NCI-H524 (cell line): Measurements from ENCODE around the gene NECTIN1.
A peak's percentile ranks its signal among the peaks of the same experiment; 100 is the strongest.
"Not testable (repeated sequence)": the region's sequence is repeated elsewhere in the genome, so short reads cannot be mapped to it uniquely, and the experiment has no call there.

Experiments used
- DNase-seq, 2 experiments: peaks; one replicate each; lab custom pipeline; 2025; lab: John Stamatoyannopoulos, UW

The NECTIN1 gene

DNA sequence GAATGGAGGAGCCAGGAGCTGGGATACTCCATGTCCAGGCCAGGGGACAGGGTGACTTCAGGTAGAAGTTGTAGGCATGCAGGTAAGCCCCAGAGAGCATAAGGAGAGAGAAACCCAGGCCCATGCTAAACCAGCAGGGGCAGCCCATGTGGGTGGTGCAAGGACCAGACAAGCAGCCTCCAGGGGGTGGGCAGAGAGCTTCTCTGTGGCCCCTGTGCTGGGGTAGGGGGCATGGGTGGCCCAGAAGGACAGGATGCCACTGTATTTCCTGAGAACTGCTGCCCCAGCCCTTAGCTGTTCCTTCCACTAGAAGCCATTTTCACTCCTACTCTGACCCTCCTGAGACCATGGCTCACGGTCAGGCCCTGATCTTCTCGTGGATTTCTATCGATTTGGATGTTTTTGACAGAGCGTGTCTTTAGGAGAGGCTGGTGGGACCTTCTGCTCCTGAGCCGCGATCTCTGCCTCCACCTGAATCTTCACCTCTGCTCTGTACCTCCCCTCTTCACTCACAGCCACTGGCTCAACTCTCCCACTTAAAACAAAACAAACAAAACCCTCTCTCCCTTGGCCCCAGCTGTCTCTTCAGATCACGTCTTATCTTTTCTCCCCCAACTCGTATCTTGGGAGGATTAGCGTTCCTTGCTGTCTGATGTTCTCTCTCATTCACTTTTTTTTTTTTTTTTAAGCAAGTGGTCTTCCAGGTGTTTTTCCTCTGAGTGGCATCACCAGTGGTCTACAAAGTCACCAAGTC is 112.2 kb downstream of the NECTIN1 start:
- DNase-seq, result peak in 1 of 2 experiments; percentile 58

GRCh38 chr11:119615882-119616196 is 113.2 kb downstream of the NECTIN1 start:
- DNase-seq, result no peak

DNA sequence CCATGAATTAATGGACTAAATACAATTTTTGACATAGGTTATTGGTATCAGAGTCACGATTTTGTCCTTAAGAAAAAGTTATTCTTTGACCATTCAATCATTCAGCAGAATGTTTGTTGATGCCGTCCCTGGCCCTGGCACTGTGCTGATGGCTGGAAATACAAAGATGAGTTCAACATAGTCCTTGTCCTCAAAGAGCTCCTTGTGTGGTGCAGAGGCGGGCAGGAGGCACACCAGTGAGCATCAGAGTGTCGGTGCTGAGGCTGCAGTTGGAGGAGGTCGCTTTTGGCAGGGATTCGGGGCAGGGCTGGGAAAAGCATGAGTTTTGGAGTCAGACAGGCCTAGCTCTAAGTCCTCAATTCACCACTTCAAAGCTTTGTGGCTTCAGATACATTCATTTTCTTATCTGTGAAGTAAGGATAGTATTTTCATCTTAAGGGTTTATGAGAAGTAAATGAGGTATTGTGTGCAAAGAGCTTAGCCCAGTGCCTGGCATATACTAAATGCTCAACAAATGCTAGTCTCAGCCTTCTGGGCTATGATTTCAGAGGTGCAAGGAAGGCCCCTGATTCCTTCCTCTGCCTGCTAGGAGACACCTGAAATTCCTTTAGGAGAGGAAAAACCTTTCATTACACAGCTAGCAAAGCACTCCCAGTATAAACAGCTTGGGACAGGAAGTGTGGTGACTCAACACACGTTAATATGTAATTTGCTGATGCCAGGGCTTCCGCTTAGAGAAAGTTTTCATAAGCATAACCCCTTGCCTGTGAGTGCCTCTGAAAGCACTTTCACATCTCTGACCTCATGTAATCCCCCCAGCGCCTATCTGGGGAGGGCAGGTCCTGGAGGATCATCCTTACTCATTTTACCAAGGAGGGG is 113.8 kb downstream of the NECTIN1 start:
- no peak for DNase-seq

DNA sequence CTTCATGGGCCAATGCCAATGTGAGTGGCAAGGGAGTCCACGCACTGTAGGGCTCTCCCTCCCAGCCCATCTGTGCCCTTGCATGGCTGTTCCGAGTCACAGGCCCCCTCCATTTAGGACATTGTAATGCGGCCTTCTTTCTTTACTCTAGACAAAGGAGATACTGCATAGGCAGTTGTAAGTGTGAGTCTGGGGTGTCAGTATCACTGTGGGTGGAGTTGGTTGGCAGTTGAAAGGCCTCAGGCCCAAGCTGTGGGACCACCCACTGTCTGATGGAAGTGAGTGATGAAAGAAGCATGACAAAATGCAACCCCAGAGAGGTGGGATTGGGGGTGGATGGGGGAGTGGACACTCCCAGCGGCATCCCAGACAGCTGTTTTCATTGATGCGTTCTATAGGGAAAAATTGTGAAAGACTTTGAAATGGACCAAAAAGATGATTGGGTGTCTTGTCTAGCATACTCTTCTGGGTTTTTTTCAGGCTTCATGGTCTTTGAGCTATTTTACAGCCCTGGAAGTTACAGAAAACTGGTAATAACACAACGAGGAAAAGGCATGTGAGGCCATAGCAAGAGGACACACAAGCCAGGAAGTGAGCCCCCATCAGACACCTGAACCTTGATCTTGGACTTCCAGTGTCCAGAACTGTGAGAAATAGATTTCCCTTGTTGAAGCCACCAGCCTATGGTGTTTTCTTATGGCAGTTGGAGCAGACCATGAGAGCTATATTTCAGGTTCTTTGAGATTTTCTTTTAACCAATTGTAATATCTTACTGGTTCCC is 114.6 kb downstream of the NECTIN1 start:
- no peak for DNase-seq

DNA sequence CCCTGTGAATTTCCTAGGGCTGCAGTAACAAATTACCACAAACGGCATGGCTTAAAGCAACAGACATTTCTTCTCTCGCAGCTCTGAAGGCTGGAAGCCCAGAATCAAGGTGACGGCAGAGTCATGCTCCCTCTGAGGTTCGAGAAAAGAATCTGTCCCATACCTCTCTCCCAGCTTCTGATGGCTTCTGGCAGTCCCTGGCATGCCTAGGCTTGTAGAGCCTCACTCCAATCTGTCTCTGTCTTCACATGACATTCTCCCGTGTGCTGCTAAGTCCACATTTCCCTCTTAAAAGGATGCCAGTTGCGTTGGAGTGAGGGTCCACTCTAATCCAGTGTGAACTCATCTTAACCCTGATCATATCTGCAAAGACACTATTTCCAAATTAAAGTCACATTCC is 116.2 kb downstream of the NECTIN1 start:
- peak in 1 of 2 experiments; percentile 17 for DNase-seq

DNA sequence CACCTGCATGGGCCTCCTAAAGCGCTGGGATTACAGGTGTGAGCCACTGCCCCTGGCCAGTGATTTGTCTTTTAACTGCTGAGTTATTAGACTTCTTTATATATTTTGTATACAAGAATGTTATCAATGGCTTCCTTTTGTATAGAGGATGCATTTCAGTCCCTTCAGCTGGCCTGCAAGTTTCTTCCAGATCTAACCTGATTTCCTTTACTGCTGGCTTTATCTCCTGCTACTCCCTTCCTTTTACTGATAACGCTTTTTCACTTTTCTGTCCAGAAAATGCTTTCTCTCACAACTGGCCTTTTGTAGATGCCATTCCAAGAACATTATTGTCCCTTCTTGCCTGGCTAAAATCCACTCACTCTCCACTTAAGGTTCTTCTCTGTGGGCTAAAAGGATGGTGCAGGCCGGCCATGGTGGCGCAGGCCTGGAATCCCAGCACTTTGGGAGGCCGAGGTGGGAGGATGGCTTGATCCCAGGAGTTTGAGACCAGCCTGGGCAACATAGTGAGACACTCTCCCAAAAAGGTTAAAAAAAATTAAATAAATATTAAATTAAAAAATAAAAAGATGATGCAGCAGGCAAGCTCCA is 118.1 kb downstream of the NECTIN1 start:
- DNase-seq, result no peak

- DNase-seq, result peak in 1 of 2 experiments; percentile 77
These were observed 120.2 kb downstream of the NECTIN1 start for GRCh38 chr11:119608781-119609180.

DNA sequence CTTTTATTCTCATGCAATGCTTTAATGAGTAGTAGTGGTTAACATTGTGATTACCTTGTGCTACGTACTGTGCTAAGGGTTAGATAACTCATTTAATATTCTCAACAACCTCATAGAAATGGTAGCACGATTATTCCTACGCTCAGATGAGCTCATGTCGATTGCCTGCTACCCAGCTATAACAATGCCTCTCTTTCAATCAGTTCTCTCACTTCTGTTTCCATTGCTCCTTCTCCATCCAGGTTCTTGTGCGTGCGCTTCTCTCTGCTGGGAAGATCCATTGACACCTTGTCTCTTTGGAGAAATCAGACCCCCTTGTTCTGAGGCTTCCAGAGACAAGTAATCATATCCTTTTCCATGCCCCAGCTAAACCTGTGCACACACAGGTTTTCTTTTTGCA is 120.8 kb downstream of the NECTIN1 start:
- no peak for DNase-seq

- DNase-seq, result no peak
These were observed 121.3 kb downstream of the NECTIN1 start for GRCh38 chr11:119607726-119608125.

DNA sequence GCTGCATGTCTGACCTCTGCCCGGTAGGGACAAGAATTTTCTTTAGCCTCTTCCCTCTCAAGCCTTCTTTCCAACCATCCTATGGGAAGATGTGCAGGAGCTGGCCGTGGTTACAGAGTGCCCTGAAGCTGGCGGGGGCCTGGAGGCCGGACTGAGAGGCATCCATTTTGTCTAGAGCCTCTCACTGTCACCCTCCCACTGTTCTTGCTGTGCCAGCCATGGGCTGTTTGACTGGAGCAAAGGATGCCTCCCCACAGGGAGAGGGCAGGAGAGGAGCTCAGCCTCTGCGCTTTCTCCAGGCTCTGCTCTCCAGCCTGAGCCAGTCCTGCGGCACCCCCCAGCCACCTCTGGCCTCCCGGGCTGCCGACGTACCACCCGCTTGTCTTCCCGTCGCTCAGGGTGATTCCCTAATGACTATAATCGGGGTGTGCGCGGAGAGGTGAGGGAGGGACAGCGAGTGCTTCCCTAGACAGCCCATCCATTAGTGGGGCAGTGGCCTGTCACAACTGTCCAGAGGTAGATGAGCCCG is 123.8 kb downstream of the NECTIN1 start:
- DNase-seq, result no peak

- no peak for DNase-seq
These were observed 126.1 kb downstream of the NECTIN1 start for GRCh38 chr11:119602745-119603373.

GRCh38 chr11:119599864-119600541 is 129.0 kb downstream of the NECTIN1 start:
- DNase-seq, result no peak

GRCh38 chr11:119595941-119596340 is 133.1 kb downstream of the NECTIN1 start:
- DNase-seq, result not testable (repeated sequence)

- DNase-seq, result no peak
These were observed 134.3 kb downstream of the NECTIN1 start for GRCh38 chr11:119594639-119595249.

DNA sequence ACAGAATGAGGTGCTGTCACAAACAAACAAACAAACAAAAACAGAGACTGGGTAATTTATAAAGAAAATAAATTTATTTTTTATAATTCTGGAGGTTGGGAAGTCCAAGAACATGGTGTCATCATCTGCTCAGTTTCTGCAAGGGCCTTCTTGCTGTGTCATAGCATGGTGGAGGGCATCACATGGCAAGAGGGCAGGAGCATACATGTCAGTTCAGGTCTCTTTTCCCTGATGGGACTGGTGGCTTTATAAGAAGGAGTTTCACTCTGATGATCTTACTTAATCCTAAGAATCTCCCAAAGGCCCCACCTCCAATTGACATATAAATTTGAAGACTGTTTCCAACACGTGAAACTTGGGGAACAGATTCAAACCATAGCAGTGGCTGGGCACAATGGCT is 135.7 kb downstream of the NECTIN1 start:
- no peak for DNase-seq

- DNase-seq, result no peak
These were observed 136.4 kb downstream of the NECTIN1 start for GRCh38 chr11:119592642-119593041.

DNA sequence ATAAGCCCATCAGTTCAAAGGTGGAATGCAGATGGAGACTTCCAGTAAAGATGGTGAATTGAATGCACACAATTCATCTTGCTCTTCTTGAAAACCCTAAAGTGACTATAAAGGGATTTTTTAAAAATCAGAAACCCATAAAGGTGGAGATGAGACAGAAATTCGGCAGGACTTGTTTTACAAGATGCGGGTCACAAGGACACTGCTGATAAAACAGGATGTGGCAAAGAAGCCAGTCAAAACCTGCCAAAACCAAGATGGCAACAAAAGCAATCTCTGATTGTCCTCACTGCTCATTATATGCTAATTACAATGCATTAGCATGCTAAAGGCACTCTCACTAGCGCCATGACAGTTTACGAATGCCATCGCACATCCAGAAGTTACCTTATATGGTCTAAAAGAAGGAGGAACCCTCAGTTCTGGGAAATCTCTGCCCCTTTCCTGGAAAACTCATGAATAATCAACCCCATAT is 137.1 kb downstream of the NECTIN1 start:
- no peak for DNase-seq

DNA sequence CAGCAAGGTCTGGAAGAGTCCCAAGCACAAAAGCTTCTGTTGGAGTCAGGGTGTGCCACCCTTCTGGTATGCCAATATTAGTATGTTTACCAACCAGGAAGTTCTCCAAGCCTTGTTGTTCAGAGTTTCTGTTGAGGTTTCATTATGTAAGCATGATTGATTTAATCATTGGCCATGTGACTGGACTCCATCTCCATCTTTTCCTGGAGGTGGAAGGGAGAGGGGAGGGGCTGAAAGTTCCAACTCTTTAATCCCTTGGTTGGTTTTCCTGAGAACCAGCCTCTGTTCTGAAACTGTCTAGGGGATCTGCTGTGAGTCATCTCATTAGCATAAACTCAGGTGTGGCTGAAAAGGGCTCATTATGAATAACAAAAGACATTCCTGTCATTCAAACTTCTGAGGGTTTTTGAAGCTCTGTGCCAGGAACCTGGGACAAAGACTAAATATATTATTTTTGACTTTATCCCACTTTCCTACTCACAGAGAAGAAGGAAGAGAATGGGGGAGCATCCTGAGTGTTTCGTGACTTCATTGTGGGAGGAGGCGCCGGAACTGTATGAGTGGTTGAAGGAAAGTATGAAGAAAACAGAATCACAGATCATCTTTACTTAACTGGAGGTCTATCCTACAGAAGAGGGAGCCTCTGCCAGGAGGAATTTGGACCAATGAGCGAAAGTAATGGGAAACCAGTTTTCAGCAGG is 138.2 kb downstream of the NECTIN1 start:
- DNase-seq, result no peak

GRCh38 chr11:119589001-119589400 is 140.0 kb downstream of the NECTIN1 start:
- no peak for DNase-seq
